Testis (tissue), 3 donors: ENCODE measurements around the gene MYRFL. TPM values are rescaled to one million over a fixed set of nuclear protein-coding genes. Genes with fewer than 3 reads are reported as not detected.

Experiments used
- DNase-seq: peaks from one replicate; pipeline ENCODE4 v3.0.0-alpha.2; 2019
- H3K27ac ChIP-seq, 2 donors: fragments of 200-600 bp; sonication (generic); one replicate each; pipeline ENCODE4 v1.5.1; 2019
- H3K27me3 ChIP-seq: fragments of 200-600 bp; sonication (generic); one replicate; pipeline ENCODE4 v1.5.1; 2019
- H3K36me3 ChIP-seq: fragments of 200-600 bp; sonication (generic); one replicate; pipeline ENCODE4 v1.5.1; 2017; ENCODE audit warnings: low read depth; ENCODE audit errors: missing control alignments
- H3K4me1 ChIP-seq: fragments of 200-600 bp; sonication (generic); one replicate; pipeline ENCODE4 v1.5.1; 2019
- H3K4me3 ChIP-seq, 2 donors: fragments of 200-600 bp; sonication (generic); one replicate each; pipeline ENCODE4 v1.5.1; 2017 to 2019
- H3K9me3 ChIP-seq: fragments of 200-600 bp; sonication (generic); one replicate; pipeline ENCODE4 v1.5.1; 2017
- CTCF ChIP-seq, 3 experiments: fragments of 450-650 bp in 2 of 3; fragments of 200-600 bp in 1 of 3; sonication (generic) in 1 of 3; IDR thresholded peaks; one replicate each; pipeline ENCODE4 v1.5.1; 2016 to 2019; ENCODE audit warnings: antibody characterized with exemption in 3 of 3, mild to moderate bottlenecking in 2 of 3, moderate library complexity in 1 of 3
- POLR2A ChIP-seq: fragments of 450-650 bp; IDR thresholded peaks from one replicate; pipeline ENCODE4 v1.6.1; 2017; ENCODE audit warnings: antibody characterized with exemption, mild to moderate bottlenecking, moderate library complexity
- WGBS, 2 donors: methylation state at CpG; one replicate each; pipeline ENCODE4 v1.1.5; 2018; 5-methylcytosine and 5-hydroxymethylcytosine counted together
- intact Hi-C: fragments of 100-400 bp; cut with DNase I; formaldehyde crosslinking; loops from one replicate; pipeline ENCODE4 v1.15.1; 2023; ENCODE audit warnings: low total_unique reads
- polyA plus RNA-seq: library from polyadenylated mRNA; stranded (reverse); fragments of 350-450 nt; fragmentation: Illumina TruSeq; extraction: RNeasy Lipid Tissue Mini Kit (QIAGEN cat#74804); gene quantifications from one replicate; pipeline ENCODE4 v1.2.3, GENCODE V29; 2014; ENCODE audit warnings: low read depth, low replicate concordance; ENCODE audit not compliant: insufficient read depth
- total RNA-seq, 2 donors: library from RNA; depleted of rRNA; stranded (reverse); fragments of >200 nt; gene quantifications; one replicate each; pipeline ENCODE4 v1.2.3, GENCODE V29; 2016

Gene MYRFL
- total and polyA plus RNA-seq, 3 donors from 2014 or later, result 0.87 to 8.0 (median 1.0) TPM

GRCh38 chr12:69936214-69936731 is 111.2 kb downstream of the MYRFL start:
- DNase-seq, result no peak

GRCh38 chr12:69936766-69937165 is 111.7 kb downstream of the MYRFL start:
- 52 to 65% methylated on average over 2 of the region's 2 CpGs for WGBS, 2 donors
- H3K9me3 ChIP-seq, result no peaks in the 10 kb centered on the region
- intact Hi-C loops, result no loop called here
- DNase-seq, result no peak
- no peaks in the 10 kb centered on the region for H3K36me3 ChIP-seq
- H3K27ac ChIP-seq, result no peak overlapping the region
- H3K27me3 ChIP-seq, result no peaks in the 10 kb centered on the region
- H3K4me3 ChIP-seq, result no peak overlapping the region
- TF ChIP-seq POLR2A (no peak), CTCF (IDR thresholded peaks at IDR 0.05) (no peak)
- no peaks in the 10 kb centered on the region for H3K4me1 ChIP-seq

More at GRCh38 chr12:69936214-69936731, 111.2 kb downstream of the MYRFL start:
- Histone ChIP-seq H3K27ac (no peak overlapping the region), H3K4me1 (no peaks in the 10 kb centered on the region), H3K27me3 (no peaks in the 10 kb centered on the region), H3K36me3 (no peaks in the 10 kb centered on the region), H3K4me3 (no peak overlapping the region), H3K9me3 (no peaks in the 10 kb centered on the region)
- TF ChIP-seq POLR2A, result no peak
- TF ChIP-seq CTCF (IDR thresholded peaks at IDR 0.05), result no peak
- intact Hi-C loops, result no loop called here
- WGBS, 2 donors, result 83 to 84% methylated on average over 5 of the region's 5 CpGs

GRCh38 chr12:69947123-69947522 is 122.1 kb downstream of the MYRFL start:
- Histone ChIP-seq H3K9me3 (no peaks in the 10 kb centered on the region), H3K27me3 (no peaks in the 10 kb centered on the region), H3K27ac (no peak overlapping the region), H3K4me3 (no peak overlapping the region), H3K36me3 (no peaks in the 10 kb centered on the region), H3K4me1 (no peaks in the 10 kb centered on the region)
- intact Hi-C loops, result no loop called here
- no peak for TF ChIP-seq CTCF (IDR thresholded peaks at IDR 0.05)
- no peak for TF ChIP-seq POLR2A
- DNase-seq, result no peak

- Histone ChIP-seq H3K9me3 (no peaks in the 10 kb centered on the region), H3K4me3 (no peak overlapping the region), H3K27me3 (no peaks in the 10 kb centered on the region), H3K27ac (no peak overlapping the region), H3K4me1 (no peaks in the 10 kb centered on the region), H3K36me3 (no peaks in the 10 kb centered on the region)
- TF ChIP-seq POLR2A, result no peak
- TF ChIP-seq CTCF (IDR thresholded peaks at IDR 0.05), result no peak
- intact Hi-C loops, result no loop called here
- 71 to 72% methylated on average over 1 of the region's 1 CpG for WGBS, 2 donors
- no peak for DNase-seq
These were observed 122.9 kb downstream of the MYRFL start for GRCh38 chr12:69947897-69948296.

- H3K9me3 ChIP-seq, result no peaks in the 10 kb centered on the region
- no peak for TF ChIP-seq POLR2A
- no peak for TF ChIP-seq CTCF (IDR thresholded peaks at IDR 0.05)
- intact Hi-C loops, result no loop called here
- DNase-seq, result no peak
- H3K4me1 ChIP-seq, result no peaks in the 10 kb centered on the region
- no peak overlapping the region for H3K27ac ChIP-seq
- H3K36me3 ChIP-seq, result no peaks in the 10 kb centered on the region
- H3K27me3 ChIP-seq, result no peaks in the 10 kb centered on the region
- H3K4me3 ChIP-seq, result no peak overlapping the region
These were observed 123.8 kb downstream of the MYRFL start for GRCh38 chr12:69948851-69949250.
